Activated CD8-positive, alpha-beta memory T cell treated with anti-CD3 and anti-CD28 coated beads, Interleukin-2, amount 50 U/mL, for 4 hours (primary cell): ENCODE data around the gene PYGL.
A peak's percentile ranks its signal among the peaks of the same experiment; 100 is the strongest.

ENCODE experiments used
- DNase-seq: peaks from one replicate; pipeline ENCODE4 v3.0.0-alpha.2; 2020

PYGL gene

GRCh38 chr14:50871228-50871627, 73.1 kb downstream of the PYGL start:
- DNase-seq, result no peak

GRCh38 chr14:50865391-50866076, 78.7 kb downstream of the PYGL start:
- DNase-seq, result no peak

GRCh38 chr14:50864946-50865345, 79.3 kb downstream of the PYGL start:
- DNase-seq, result no peak

GRCh38 chr14:50864237-50864636, 80.0 kb downstream of the PYGL start:
- DNase-seq, result no peak

- no peak for DNase-seq
Measured at GRCh38 chr14:50862036-50862570, 82.2 kb downstream of the PYGL start.

GRCh38 chr14:50860478-50861086, 83.7 kb downstream of the PYGL start:
- peak; percentile 91 for DNase-seq

GRCh38 chr14:50859296-50859624, 85.0 kb downstream of the PYGL start:
- DNase-seq, result no peak

- DNase-seq, result no peak
Measured at GRCh38 chr14:50856660-50857059, 87.6 kb downstream of the PYGL start.

GRCh38 chr14:50855558-50855957, 88.7 kb downstream of the PYGL start:
- no peak for DNase-seq
